NK-92 (cell line): Measurements from ENCODE around the gene DPY19L3.
"Not testable (repeated sequence)": the region's sequence is repeated elsewhere in the genome, so short reads cannot be mapped to it uniquely, and the experiment has no call there.

ENCODE experiments used
- DNase-seq: peaks from one replicate; lab custom pipeline; 2025; ENCODE audit not compliant: unreplicated experiment; lab: John Stamatoyannopoulos, UW

DPY19L3 gene

GRCh38 chr19:32438751-32439150 is 33.2 kb downstream of the DPY19L3 start:
- no peak for DNase-seq

- DNase-seq = no peak
These were observed 37.1 kb downstream of the DPY19L3 start for GRCh38 chr19:32442650-32443049.

GRCh38 chr19:32447534-32447933 is 42.0 kb downstream of the DPY19L3 start:
- not testable (repeated sequence) for DNase-seq

- no peak for DNase-seq
These were observed 42.5 kb downstream of the DPY19L3 start for GRCh38 chr19:32448026-32448425.

- DNase-seq = no peak
These were observed 44.6 kb downstream of the DPY19L3 start for GRCh38 chr19:32450217-32450616.

GRCh38 chr19:32453736-32454135 is 48.2 kb downstream of the DPY19L3 start:
- no peak for DNase-seq

- no peak for DNase-seq
These were observed 50.8 kb downstream of the DPY19L3 start for GRCh38 chr19:32456406-32456805.

GRCh38 chr19:32457571-32458158 is 52.1 kb downstream of the DPY19L3 start:
- no peak for DNase-seq

- no peak for DNase-seq
These were observed 53.0 kb downstream of the DPY19L3 start for GRCh38 chr19:32458500-32459123.

- DNase-seq = no peak
These were observed 53.8 kb downstream of the DPY19L3 start for GRCh38 chr19:32459204-32459865.

- no peak for DNase-seq
These were observed 54.9 kb downstream of the DPY19L3 start for GRCh38 chr19:32460476-32460875.

GRCh38 chr19:32464279-32464678 is 58.7 kb downstream of the DPY19L3 start:
- no peak for DNase-seq

- DNase-seq = no peak
These were observed 59.6 kb downstream of the DPY19L3 start for GRCh38 chr19:32465176-32465575.

- DNase-seq = no peak
These were observed 64.2 kb downstream of the DPY19L3 start for GRCh38 chr19:32469795-32470194.

- DNase-seq = no peak
These were observed 65.5 kb downstream of the DPY19L3 start for GRCh38 chr19:32471095-32471494.

- DNase-seq = no peak
These were observed 66.2 kb downstream of the DPY19L3 start for GRCh38 chr19:32471811-32472210.

- DNase-seq = no peak
These were observed 69.8 kb downstream of the DPY19L3 start for GRCh38 chr19:32475141-32476031.

GRCh38 chr19:32476032-32476350 is 70.4 kb downstream of the DPY19L3 start:
- no peak for DNase-seq

- DNase-seq = no peak
These were observed 74.8 kb downstream of the DPY19L3 start for GRCh38 chr19:32480321-32480720.

GRCh38 chr19:32483574-32483973 is 78.0 kb downstream of the DPY19L3 start:
- no peak for DNase-seq

GRCh38 chr19:32489971-32490370 is 84.4 kb downstream of the DPY19L3 start:
- DNase-seq = no peak

- no peak for DNase-seq
These were observed 91.8 kb downstream of the DPY19L3 start for GRCh38 chr19:32497391-32497790.
